Measurements from ENCODE around the gene RC3H1.
A peak's percentile ranks its signal among the peaks of the same experiment; 100 is the strongest.
"Not testable (repeated sequence)": the region's sequence is repeated elsewhere in the genome, so short reads cannot be mapped to it uniquely, and the experiment has no call there.

Gene RC3H1

GRCh38 chr1:174022080-174022975 lies at the start of gene RC3H1:
Gene RC3H1 (minus strand): TSS chr1:174022357. CDS start chr1:173992985, 29,372 bp downstream.
- peak within 1 kb of the TSS; percentile 92 to 96 for H3K27ac ChIP-seq
- DNase-seq (ENCODE audit: low spot score): peak; percentile 92
- H3K4me3 ChIP-seq: peak within 1 kb of the TSS; percentile 92
- no peak for TF ChIP-seq CTCF (IDR thresholded peaks at IDR 0.05)

- TF ChIP-seq CTCF (IDR thresholded peaks at IDR 0.05): no peak
- Histone ChIP-seq H3K4me3 (no peak overlapping the region), H3K27ac (no peak overlapping the region)
- no peak for DNase-seq (ENCODE audit: low spot score)
Observed at GRCh38 chr1:174070614-174071013, 48.5 kb upstream of the RC3H1 start.

- TF ChIP-seq CTCF (IDR thresholded peaks at IDR 0.05): no peak
- no peak for DNase-seq (ENCODE audit: low spot score)
- H3K4me3 ChIP-seq: no peak overlapping the region
- H3K27ac ChIP-seq: no peak overlapping the region
Observed at GRCh38 chr1:174068000-174068399, 45.8 kb upstream of the RC3H1 start.

GRCh38 chr1:174060090-174060489 lies 37.9 kb upstream of the RC3H1 start:
- no peak for TF ChIP-seq CTCF (IDR thresholded peaks at IDR 0.05)
- no peak overlapping the region for H3K4me3 ChIP-seq
- H3K27ac ChIP-seq: no peak overlapping the region
- DNase-seq (ENCODE audit: low spot score): no peak

- TF ChIP-seq CTCF (IDR thresholded peaks at IDR 0.05): no peak
- Histone ChIP-seq H3K27ac (no peak overlapping the region), H3K4me3 (no peak overlapping the region)
- DNase-seq (ENCODE audit: low spot score): no peak
Observed at GRCh38 chr1:174058624-174059023, 36.5 kb upstream of the RC3H1 start.

GRCh38 chr1:174056609-174057008 lies 34.5 kb upstream of the RC3H1 start:
- DNase-seq (ENCODE audit: low spot score); H3K4me3 ChIP-seq; H3K27ac ChIP-seq: not testable (repeated sequence)

GRCh38 chr1:174055797-174056196 lies 33.6 kb upstream of the RC3H1 start:
- DNase-seq (ENCODE audit: low spot score): not testable (repeated sequence)

GRCh38 chr1:174053826-174054225 lies 31.7 kb upstream of the RC3H1 start:
- DNase-seq (ENCODE audit: low spot score): no peak
- no peak overlapping the region for H3K4me3 ChIP-seq
- no peak overlapping the region for H3K27ac ChIP-seq

More at GRCh38 chr1:174055797-174056196, 33.6 kb upstream of the RC3H1 start:
- H3K4me3 ChIP-seq, H3K27ac ChIP-seq: not testable (repeated sequence)

More at GRCh38 chr1:174053826-174054225, 31.7 kb upstream of the RC3H1 start:
- no peak for TF ChIP-seq CTCF (IDR thresholded peaks at IDR 0.05)
